Body of pancreas (tissue), 4 donors: Measurements from ENCODE around the gene SLC4A1.

Source experiments
- CTCF ChIP-seq, 7 experiments: fragments of 450-650 bp in 4 of 7; fragments of 200-600 bp in 3 of 7; sonication (generic) in 3 of 7; IDR thresholded peaks; one replicate each; pipeline ENCODE4 v1.5.1; 2016 to 2019; ENCODE audit warnings: antibody characterized with exemption in 7 of 7
- POLR2A ChIP-seq, 3 donors: fragments of 450-650 bp; IDR thresholded peaks; one replicate each; pipeline ENCODE4 v1.6.1; 2016; ENCODE audit warnings: antibody characterized with exemption in 3 of 3, mild to moderate bottlenecking in 2 of 3

GRCh38 chr17:44308865-44309264, 40.9 kb upstream of the SLC4A1 start:
- no peak for TF ChIP-seq CTCF (IDR thresholded peaks at IDR 0.05)
- no peak for TF ChIP-seq POLR2A (IDR thresholded peaks at IDR 0.05)
